WTC11 (cell line): ENCODE measurements around the gene P2RY1. TPM values are rescaled to one million over a fixed set of nuclear protein-coding genes. Genes with fewer than 3 reads are reported as not detected.

Experiments used
- ATAC-seq: fragments of 200-7000 bp; cut with Tn5 transposase; 2 replicates; pipeline ENCODE4 v1.10.0; 2021; ENCODE audit warnings: mild to moderate bottlenecking, moderate library complexity
- CTCF ChIA-PET: fragments of 300-600 bp; sonication (Branson Sonifier 250); formaldehyde crosslinking; loops from one replicate; lab custom pipeline; 2021; ENCODE audit warnings: antibody characterized with exemption; lab: Charles Lee
- POLR2A ChIA-PET: fragments of 350-600 bp; sonication (Branson Sonifier 250); formaldehyde crosslinking; loops from one replicate; lab custom pipeline; 2021; ENCODE audit warnings: antibody characterized with exemption; lab: Charles Lee
- DNase-seq: peaks from one replicate; pipeline ENCODE4 v3.0.0; 2021; ENCODE audit warnings: low spot score
- H3K27ac Mint-ChIP-seq: 2 replicates; pipeline ENCODE4 v1.8.0; 2021; ENCODE audit warnings: mixed read lengths
- H3K27me3 Mint-ChIP-seq: 2 replicates; pipeline ENCODE4 v1.8.0; 2021; ENCODE audit warnings: low read depth, mild to moderate bottlenecking, moderate library complexity, mixed read lengths
- H3K36me3 Mint-ChIP-seq: 2 replicates; pipeline ENCODE4 v1.8.0; 2021; ENCODE audit warnings: mixed read lengths
- H3K4me1 Mint-ChIP-seq: 2 replicates; pipeline ENCODE4 v1.8.0; 2022; ENCODE audit warnings: mixed read lengths
- H3K4me3 Mint-ChIP-seq: 2 replicates; pipeline ENCODE4 v1.8.0; 2021; ENCODE audit warnings: mild to moderate bottlenecking, moderate library complexity, mixed read lengths
- H3K9me3 Mint-ChIP-seq: 2 replicates; pipeline ENCODE4 v1.8.0; 2021; ENCODE audit warnings: mixed read lengths
- E2F1 ChIP-seq: sonication (generic); formaldehyde crosslinking; IDR thresholded peaks from 2 replicates; pipeline ENCODE4 v1.8.0; 2022; ENCODE audit warnings: mild to moderate bottlenecking, missing genetic modification reagents
- E2F5 ChIP-seq: sonication (generic); formaldehyde crosslinking; IDR thresholded peaks from 2 replicates; pipeline ENCODE4 v1.8.1; 2022; ENCODE audit warnings: mild to moderate bottlenecking, moderate library complexity, missing genetic modification reagents
- ESRRA ChIP-seq: sonication (generic); formaldehyde crosslinking; IDR thresholded peaks from 2 replicates; pipeline ENCODE4 v1.8.1; 2022; ENCODE audit warnings: mild to moderate bottlenecking, missing genetic modification reagents, borderline replicate concordance
- ETV6 ChIP-seq: sonication (generic); formaldehyde crosslinking; IDR thresholded peaks from 2 replicates; pipeline ENCODE4 v1.8.1; 2022; ENCODE audit warnings: mild to moderate bottlenecking, missing genetic modification reagents
- FOXJ3 ChIP-seq: sonication (generic); formaldehyde crosslinking; IDR thresholded peaks from 2 replicates; pipeline ENCODE4 v1.9.0; 2021; ENCODE audit warnings: missing genetic modification reagents, mild to moderate bottlenecking, borderline replicate concordance
- FOXP1 ChIP-seq: sonication (generic); formaldehyde crosslinking; IDR thresholded peaks from 2 replicates; pipeline ENCODE4 v1.8.0; 2022; ENCODE audit warnings: missing genetic modification reagents, mild to moderate bottlenecking, moderate library complexity, borderline replicate concordance
- IRF2 ChIP-seq: sonication (generic); formaldehyde crosslinking; IDR thresholded peaks from 2 replicates; pipeline ENCODE4 v1.8.0; 2022; ENCODE audit warnings: low read depth, missing genetic modification reagents, borderline replicate concordance
- MXD4 ChIP-seq: fragments of 250-450 bp; sonication (Bioruptor Pico); IDR thresholded peaks from 2 replicates; pipeline ENCODE4 v1.8.0; 2021; ENCODE audit warnings: mild to moderate bottlenecking, moderate library complexity, borderline replicate concordance
- NR1H2 ChIP-seq: sonication (generic); formaldehyde crosslinking; IDR thresholded peaks from 2 replicates; pipeline ENCODE4 v1.9.0; 2021; ENCODE audit warnings: mild to moderate bottlenecking, moderate library complexity, missing genetic modification reagents
- NR2C2 ChIP-seq: sonication (generic); formaldehyde crosslinking; IDR thresholded peaks from 2 replicates; pipeline ENCODE4 v1.8.0; 2022; ENCODE audit warnings: mild to moderate bottlenecking, missing genetic modification reagents
- PRRX2 ChIP-seq: fragments of 250-450 bp; sonication (Bioruptor Pico); IDR thresholded peaks from 2 replicates; pipeline ENCODE4 v1.8.0; 2021; ENCODE audit warnings: mild to moderate bottlenecking
- TEAD4 ChIP-seq: sonication (generic); formaldehyde crosslinking; IDR thresholded peaks from 2 replicates; pipeline ENCODE4 v1.8.0; 2022; ENCODE audit warnings: mild to moderate bottlenecking, missing genetic modification reagents
- ZNF138 ChIP-seq: sonication (generic); formaldehyde crosslinking; conservative IDR thresholded peaks from 2 replicates; pipeline ENCODE4 v1.8.1; 2022; ENCODE audit warnings: mild to moderate bottlenecking, moderate library complexity, missing genetic modification reagents
- ZNF423 ChIP-seq: fragments of 250-450 bp; sonication (Bioruptor Pico); IDR thresholded peaks from 2 replicates; pipeline ENCODE4 v2.1.2; 2022; ENCODE audit warnings: mild to moderate bottlenecking, moderate library complexity
- ZSCAN18 ChIP-seq: fragments of 250-450 bp; sonication (Bioruptor Pico); IDR thresholded peaks from 2 replicates; pipeline ENCODE4 v2.1.2; 2022; ENCODE audit warnings: mild to moderate bottlenecking, moderate library complexity
- total RNA-seq: library from RNA; stranded (reverse); gene quantifications from 3 replicates; pipeline ENCODE4 v1.2.3, GENCODE V29; 2021
- TF ChIP-seq, protein P1 (sequence below): sonication (generic); formaldehyde crosslinking; IDR thresholded peaks from 2 replicates; pipeline ENCODE4 v1.8.0; 2022; ENCODE audit warnings: missing genetic modification reagents
- TF ChIP-seq, protein P2 (sequence below): fragments of 250-450 bp; sonication (Bioruptor Pico); IDR thresholded peaks from 2 replicates; pipeline ENCODE4 v1.9.0; 2021; ENCODE audit warnings: moderate library complexity, mild to moderate bottlenecking, inconsistent platforms, borderline replicate concordance
- TF ChIP-seq, protein P3 (sequence below): sonication (generic); formaldehyde crosslinking; IDR thresholded peaks from 2 replicates; pipeline ENCODE4 v1.8.1; 2023; ENCODE audit warnings: mild to moderate bottlenecking, missing genetic modification reagents
- TF ChIP-seq, protein P4 (sequence below): sonication (generic); formaldehyde crosslinking; IDR thresholded peaks from 2 replicates; pipeline ENCODE4 v1.8.1; 2022; ENCODE audit warnings: missing genetic modification reagents, borderline replicate concordance
- TF ChIP-seq, protein P5 (sequence below): fragments of 250-450 bp; sonication (Bioruptor Pico); IDR thresholded peaks from 2 replicates; pipeline ENCODE4 v1.9.0; 2021; ENCODE audit warnings: mild to moderate bottlenecking

P2RY1 gene
- total RNA-seq, 1 experiment from 2014 or later, result 47.2 TPM

GRCh38 chr3:152860736-152861135 lies 25.8 kb downstream of the P2RY1 start (continued):
- TF ChIP-seq E2F1 (CRISPR knock-in tag) (no peak), MXD4 (no peak), PRRX2 (CRISPR knock-in tag) (no peak)

GRCh38 chr3:152865668-152866245 lies 30.8 kb downstream of the P2RY1 start:
- H3K4me1 Mint-ChIP-seq, result peaks cover 8% of the 10 kb centered on the region
- no peak for DNase-seq
- no peak overlapping the region for H3K27ac Mint-ChIP-seq
- no peaks in the 10 kb centered on the region for H3K9me3 Mint-ChIP-seq
- TF ChIP-seq NR2C2 (CRISPR knock-in tag) (no peak), NR1H2 (CRISPR knock-in tag) (no peak), FOXP1 (CRISPR knock-in tag) (no peak), PRRX2 (CRISPR knock-in tag) (no peak), ZSCAN18 (CRISPR knock-in tag) (no peak), ESRRA (CRISPR knock-in tag) (no peak), TEAD4 (CRISPR knock-in tag) (no peak)
- TF ChIP-seq, protein P1, sequence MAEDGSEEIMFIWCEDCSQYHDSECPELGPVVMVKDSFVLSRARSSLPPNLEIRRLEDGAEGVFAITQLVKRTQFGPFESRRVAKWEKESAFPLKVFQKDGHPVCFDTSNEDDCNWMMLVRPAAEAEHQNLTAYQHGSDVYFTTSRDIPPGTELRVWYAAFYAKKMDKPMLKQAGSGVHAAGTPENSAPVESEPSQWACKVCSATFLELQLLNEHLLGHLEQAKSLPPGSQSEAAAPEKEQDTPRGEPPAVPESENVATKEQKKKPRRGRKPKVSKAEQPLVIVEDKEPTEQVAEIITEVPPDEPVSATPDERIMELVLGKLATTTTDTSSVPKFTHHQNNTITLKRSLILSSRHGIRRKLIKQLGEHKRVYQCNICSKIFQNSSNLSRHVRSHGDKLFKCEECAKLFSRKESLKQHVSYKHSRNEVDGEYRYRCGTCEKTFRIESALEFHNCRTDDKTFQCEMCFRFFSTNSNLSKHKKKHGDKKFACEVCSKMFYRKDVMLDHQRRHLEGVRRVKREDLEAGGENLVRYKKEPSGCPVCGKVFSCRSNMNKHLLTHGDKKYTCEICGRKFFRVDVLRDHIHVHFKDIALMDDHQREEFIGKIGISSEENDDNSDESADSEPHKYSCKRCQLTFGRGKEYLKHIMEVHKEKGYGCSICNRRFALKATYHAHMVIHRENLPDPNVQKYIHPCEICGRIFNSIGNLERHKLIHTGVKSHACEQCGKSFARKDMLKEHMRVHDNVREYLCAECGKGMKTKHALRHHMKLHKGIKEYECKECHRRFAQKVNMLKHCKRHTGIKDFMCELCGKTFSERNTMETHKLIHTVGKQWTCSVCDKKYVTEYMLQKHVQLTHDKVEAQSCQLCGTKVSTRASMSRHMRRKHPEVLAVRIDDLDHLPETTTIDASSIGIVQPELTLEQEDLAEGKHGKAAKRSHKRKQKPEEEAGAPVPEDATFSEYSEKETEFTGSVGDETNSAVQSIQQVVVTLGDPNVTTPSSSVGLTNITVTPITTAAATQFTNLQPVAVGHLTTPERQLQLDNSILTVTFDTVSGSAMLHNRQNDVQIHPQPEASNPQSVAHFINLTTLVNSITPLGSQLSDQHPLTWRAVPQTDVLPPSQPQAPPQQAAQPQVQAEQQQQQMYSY (CRISPR knock-in tag), result no peak
- TF ChIP-seq, protein P2, sequence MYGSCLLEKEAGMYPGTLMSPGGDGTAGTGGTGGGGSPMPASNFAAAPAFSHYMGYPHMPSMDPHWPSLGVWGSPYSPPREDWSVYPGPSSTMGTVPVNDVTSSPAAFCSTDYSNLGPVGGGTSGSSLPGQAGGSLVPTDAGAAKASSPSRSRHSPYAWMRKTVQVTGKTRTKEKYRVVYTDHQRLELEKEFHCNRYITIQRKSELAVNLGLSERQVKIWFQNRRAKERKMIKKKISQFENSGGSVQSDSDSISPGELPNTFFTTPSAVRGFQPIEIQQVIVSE, result no peak
- POLR2A ChIA-PET, result no interaction called here
- ATAC-seq, result no peak
- H3K27me3 Mint-ChIP-seq, result no peaks in the 10 kb centered on the region
- no peaks in the 10 kb centered on the region for H3K36me3 Mint-ChIP-seq
- CTCF ChIA-PET, result no interaction called here
- no peak overlapping the region for H3K4me3 Mint-ChIP-seq

DNA sequence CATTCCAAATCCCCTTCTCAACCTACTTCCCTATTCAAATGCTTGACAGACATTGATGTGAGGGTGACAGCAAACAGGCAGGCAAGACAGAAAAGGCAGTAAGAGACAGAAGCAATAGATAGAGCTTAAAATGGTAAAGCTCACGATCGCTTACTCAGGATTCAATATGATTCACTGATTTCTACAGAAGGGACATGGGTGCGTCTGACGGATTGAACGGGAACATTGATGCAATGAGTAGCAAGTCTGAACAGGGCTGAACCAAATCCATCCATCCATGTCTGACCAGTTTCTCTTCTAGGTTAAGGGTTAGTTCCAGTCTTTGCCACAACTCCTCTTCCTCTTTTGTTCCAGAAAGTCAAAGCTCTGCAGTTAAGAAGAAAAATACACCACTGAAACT lies 35.1 kb downstream of the P2RY1 start:
- CTCF ChIA-PET, result no interaction called here
- Mint-ChIP-seq H3K9me3 (peaks cover 19% of the 10 kb centered on the region), H3K4me3 (no peak overlapping the region), H3K27ac (no peak overlapping the region), H3K4me1 (no peaks in the 10 kb centered on the region), H3K27me3 (no peaks in the 10 kb centered on the region), H3K36me3 (peaks cover 8% of the 10 kb centered on the region; the same call in 1 of the 2 replicates)
- DNase-seq, result no peak
- no peak for ATAC-seq
- POLR2A ChIA-PET, result no interaction called here
- TF ChIP-seq, protein P3, sequence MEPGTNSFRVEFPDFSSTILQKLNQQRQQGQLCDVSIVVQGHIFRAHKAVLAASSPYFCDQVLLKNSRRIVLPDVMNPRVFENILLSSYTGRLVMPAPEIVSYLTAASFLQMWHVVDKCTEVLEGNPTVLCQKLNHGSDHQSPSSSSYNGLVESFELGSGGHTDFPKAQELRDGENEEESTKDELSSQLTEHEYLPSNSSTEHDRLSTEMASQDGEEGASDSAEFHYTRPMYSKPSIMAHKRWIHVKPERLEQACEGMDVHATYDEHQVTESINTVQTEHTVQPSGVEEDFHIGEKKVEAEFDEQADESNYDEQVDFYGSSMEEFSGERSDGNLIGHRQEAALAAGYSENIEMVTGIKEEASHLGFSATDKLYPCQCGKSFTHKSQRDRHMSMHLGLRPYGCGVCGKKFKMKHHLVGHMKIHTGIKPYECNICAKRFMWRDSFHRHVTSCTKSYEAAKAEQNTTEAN, result no peak
- TF ChIP-seq FOXP1 (CRISPR knock-in tag), result no peak
- TF ChIP-seq E2F5 (CRISPR knock-in tag), result no peak
- TF ChIP-seq IRF2 (CRISPR knock-in tag), result no peak
- TF ChIP-seq, protein P4, sequence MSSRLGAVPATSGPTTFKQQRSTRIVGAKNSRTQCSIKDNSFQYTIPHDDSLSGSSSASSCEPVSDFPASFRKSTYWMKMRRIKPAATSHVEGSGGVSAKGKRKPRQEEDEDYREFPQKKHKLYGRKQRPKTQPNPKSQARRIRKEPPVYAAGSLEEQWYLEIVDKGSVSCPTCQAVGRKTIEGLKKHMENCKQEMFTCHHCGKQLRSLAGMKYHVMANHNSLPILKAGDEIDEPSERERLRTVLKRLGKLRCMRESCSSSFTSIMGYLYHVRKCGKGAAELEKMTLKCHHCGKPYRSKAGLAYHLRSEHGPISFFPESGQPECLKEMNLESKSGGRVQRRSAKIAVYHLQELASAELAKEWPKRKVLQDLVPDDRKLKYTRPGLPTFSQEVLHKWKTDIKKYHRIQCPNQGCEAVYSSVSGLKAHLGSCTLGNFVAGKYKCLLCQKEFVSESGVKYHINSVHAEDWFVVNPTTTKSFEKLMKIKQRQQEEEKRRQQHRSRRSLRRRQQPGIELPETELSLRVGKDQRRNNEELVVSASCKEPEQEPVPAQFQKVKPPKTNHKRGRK (CRISPR knock-in tag), result no peak
- no peak for TF ChIP-seq ZNF138 (CRISPR knock-in tag)
- no peak for TF ChIP-seq ZNF423 (CRISPR knock-in tag)
- no peak for TF ChIP-seq FOXJ3 (CRISPR knock-in tag)
- no peak for TF ChIP-seq ETV6
- TF ChIP-seq, protein P5, sequence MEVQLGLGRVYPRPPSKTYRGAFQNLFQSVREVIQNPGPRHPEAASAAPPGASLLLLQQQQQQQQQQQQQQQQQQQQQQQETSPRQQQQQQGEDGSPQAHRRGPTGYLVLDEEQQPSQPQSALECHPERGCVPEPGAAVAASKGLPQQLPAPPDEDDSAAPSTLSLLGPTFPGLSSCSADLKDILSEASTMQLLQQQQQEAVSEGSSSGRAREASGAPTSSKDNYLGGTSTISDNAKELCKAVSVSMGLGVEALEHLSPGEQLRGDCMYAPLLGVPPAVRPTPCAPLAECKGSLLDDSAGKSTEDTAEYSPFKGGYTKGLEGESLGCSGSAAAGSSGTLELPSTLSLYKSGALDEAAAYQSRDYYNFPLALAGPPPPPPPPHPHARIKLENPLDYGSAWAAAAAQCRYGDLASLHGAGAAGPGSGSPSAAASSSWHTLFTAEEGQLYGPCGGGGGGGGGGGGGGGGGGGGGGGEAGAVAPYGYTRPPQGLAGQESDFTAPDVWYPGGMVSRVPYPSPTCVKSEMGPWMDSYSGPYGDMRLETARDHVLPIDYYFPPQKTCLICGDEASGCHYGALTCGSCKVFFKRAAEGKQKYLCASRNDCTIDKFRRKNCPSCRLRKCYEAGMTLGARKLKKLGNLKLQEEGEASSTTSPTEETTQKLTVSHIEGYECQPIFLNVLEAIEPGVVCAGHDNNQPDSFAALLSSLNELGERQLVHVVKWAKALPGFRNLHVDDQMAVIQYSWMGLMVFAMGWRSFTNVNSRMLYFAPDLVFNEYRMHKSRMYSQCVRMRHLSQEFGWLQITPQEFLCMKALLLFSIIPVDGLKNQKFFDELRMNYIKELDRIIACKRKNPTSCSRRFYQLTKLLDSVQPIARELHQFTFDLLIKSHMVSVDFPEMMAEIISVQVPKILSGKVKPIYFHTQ (CRISPR knock-in tag), result no peak
